Non-pigmented ciliary epithelial cell (primary cell): Measurements from ENCODE around the gene OXTR.

ENCODE experiments used
- DNase-seq: peaks from one replicate; pipeline ENCODE4 v3.0.0-alpha.2; 2010; ENCODE audit warnings: low read depth

Gene OXTR

DNA sequence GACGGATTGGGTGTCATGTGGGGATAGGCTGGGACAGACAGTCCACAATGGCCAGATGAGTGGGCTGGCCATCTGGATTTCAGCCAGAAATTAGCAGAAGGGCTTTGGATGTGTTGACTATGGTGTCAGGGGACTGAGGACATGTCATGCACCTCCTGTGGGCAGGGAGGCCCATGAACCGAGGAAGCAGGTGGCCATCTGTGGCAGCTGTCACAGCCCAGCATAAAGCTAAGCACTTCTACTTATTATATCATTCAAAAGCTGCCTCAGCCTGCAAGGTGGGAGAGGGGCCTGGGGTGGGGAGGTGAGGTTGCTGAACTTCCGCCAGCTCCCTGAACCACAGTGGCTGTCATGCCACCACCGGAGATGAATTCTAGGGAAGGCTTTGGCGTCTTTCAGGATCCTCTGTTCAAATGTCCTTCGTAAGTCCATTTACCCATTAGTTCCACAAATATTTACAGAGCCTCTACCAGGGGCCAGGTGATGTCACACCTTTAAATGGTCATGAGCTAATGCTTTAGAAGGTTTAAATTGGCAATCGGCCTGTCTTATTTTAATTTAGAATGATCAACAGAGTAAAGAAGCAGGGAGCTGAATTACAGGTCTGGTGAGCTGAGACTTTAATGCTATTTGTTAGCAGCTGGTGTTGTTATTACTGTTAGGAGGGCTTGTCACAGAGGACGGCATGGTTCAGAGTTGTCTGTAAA, 59.5 kb downstream of the OXTR start:
- no peak for DNase-seq

GRCh38 chr3:8709287-8709686, 60.1 kb downstream of the OXTR start:
- no peak for DNase-seq

DNA sequence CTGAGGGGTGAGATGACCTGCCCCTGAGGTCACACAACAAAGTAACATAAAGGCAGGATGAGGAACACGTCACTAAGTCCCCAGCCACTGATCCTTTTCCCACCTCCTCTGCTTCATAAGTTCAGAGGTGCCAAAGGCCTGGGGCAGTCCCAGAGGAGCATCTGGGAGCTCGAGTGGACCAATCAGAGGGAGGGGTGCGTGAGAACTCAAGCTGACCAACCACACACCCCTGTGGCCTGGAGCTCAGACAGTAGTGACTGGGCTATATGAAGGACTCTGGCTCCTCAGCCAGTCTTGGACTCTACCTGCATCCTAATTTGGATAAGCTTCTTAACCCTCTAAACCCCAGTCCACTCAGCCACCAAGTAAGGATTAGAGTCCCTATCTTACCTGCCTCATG, 63.8 kb downstream of the OXTR start:
- DNase-seq, result no peak

GRCh38 chr3:8702560-8702959, 66.9 kb downstream of the OXTR start:
- no peak for DNase-seq
